H1 (cell line): ENCODE measurements around the gene TMCC3.

Experiments used
- ATF3 ChIP-seq: IDR thresholded peaks from 2 replicates; pipeline ENCODE4 v1.6.1; 2011; ENCODE audit warnings: low read depth, mild to moderate bottlenecking, low read length; ENCODE audit not compliant: insufficient read depth
- CBX5 ChIP-seq: fragments of 300-800, 300-1000 bp; sonication (generic); IDR thresholded peaks from 2 replicates; pipeline ENCODE4 v1.7.1; 2016; ENCODE audit warnings: antibody characterized with exemption, low read length, low read depth
- CHD1 ChIP-seq: IDR thresholded peaks from 2 replicates; pipeline ENCODE4 v1.6.1; 2012; ENCODE audit warnings: low read depth, low read length, improper control_type of control experiment
- CREB1 ChIP-seq: IDR thresholded peaks from 2 replicates; pipeline ENCODE4 v1.6.1; 2012; ENCODE audit warnings: inconsistent platforms
- CTCF ChIP-seq, 3 experiments: IDR thresholded peaks; 1 replicate in 2 of 3; 2 replicates in 1 of 3; pipeline versions ENCODE4 v1.5.1 to v1.6.1; 2011; ENCODE audit warnings: low read length in 3 of 3, mild to moderate bottlenecking in 3 of 3, inconsistent platforms in 2 of 3, low read depth in 1 of 3, moderate library complexity in 1 of 3; ENCODE audit not compliant: insufficient read depth in 1 of 3; ENCODE audit errors: control extremely low read depth in 1 of 3
- EZH2 ChIP-seq: fragments of 200-600 bp; sonication (generic); IDR thresholded peaks from 2 replicates; pipeline ENCODE4 v1.7.1; 2012; ENCODE audit warnings: low read depth, mild to moderate bottlenecking, moderate library complexity, low read length, inconsistent platforms; ENCODE audit not compliant: severe bottlenecking
- FOSL1 ChIP-seq: IDR thresholded peaks from 2 replicates; pipeline ENCODE4 v1.6.1; 2011; ENCODE audit warnings: mild to moderate bottlenecking, low read depth, low read length, moderate library complexity; ENCODE audit not compliant: insufficient read depth
- GABPA ChIP-seq: IDR thresholded peaks from 2 replicates; pipeline ENCODE4 v1.6.1; 2011; ENCODE audit warnings: mild to moderate bottlenecking, low read length, moderate library complexity, borderline replicate concordance; ENCODE audit not compliant: insufficient read depth
- POLR2A ChIP-seq, 2 experiments: IDR thresholded peaks; 1 replicate in 1 of 2; 2 replicates in 1 of 2; pipeline ENCODE4 v1.6.1; 2011; ENCODE audit warnings: low read depth in 2 of 2, low read length in 2 of 2, mild to moderate bottlenecking in 2 of 2; ENCODE audit errors: control extremely low read depth in 1 of 2
- POLR2AphosphoS5 ChIP-seq: IDR thresholded peaks from 2 replicates; pipeline ENCODE4 v1.6.1; 2011; ENCODE audit warnings: low read depth, low read length
- RFX5 ChIP-seq: IDR thresholded peaks from 2 replicates; pipeline ENCODE4 v1.6.1; 2011; ENCODE audit warnings: low read depth, low read length, improper control_type of control experiment, borderline replicate concordance
- SIX5 ChIP-seq: IDR thresholded peaks from 2 replicates; pipeline ENCODE4 v1.6.1; 2011; ENCODE audit warnings: mild to moderate bottlenecking, low read depth, low read length
- SUZ12 ChIP-seq: fragments of 200-600 bp; sonication (generic); IDR thresholded peaks from 2 replicates; pipeline ENCODE4 v1.6.1; 2012; ENCODE audit warnings: mild to moderate bottlenecking, inconsistent platforms, low read length, moderate library complexity, mixed read lengths

DNA sequence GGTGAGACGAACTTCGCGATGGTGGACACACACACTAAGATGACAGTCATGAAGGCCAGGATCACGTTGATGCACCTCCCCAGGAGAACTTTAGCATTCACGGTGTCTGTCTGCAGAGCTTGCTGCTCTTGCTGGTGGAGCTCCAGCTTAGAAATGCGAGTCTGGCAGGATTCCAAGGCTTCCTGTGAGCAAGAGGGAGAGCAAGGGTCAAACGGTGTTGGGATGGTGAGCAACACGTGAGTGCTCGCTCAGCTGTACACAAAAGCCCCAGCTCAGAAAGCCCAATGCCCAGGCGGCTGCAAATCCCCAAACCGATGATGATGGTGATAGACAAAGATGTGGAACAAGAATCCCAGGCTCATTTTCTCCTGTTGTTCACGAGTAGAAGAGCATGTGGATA, 78.8 kb downstream of the TMCC3 start:
- TF ChIP-seq CBX5 (no peak), CTCF (IDR thresholded peaks at IDR 0.05; ENCODE audit: control extremely low read depth in 1 of 3, insufficient read depth in 1 of 3, low read depth in 1 of 3, low read length in 3 of 3) (no peak), CHD1 (no peak), SIX5 (no peak), POLR2AphosphoS5 (no peak), SUZ12 (no peak), ATF3 (no peak), RFX5 (no peak), GABPA (no peak), POLR2A (IDR thresholded peaks at IDR 0.05; ENCODE audit: control extremely low read depth in 1 of 2, low read depth in 2 of 2, low read length in 2 of 2) (no peak), FOSL1 (no peak), EZH2 (no peak), CREB1 (no peak)
